ENCODE results near the gene KCTD16.

The KCTD16 gene

GRCh38 chr5:144281784-144282183 is 111.1 kb downstream of the KCTD16 start:
- FAIRE-seq (no peak), DNase-seq (ENCODE audit: insufficient read length, low spot score) (no peak)

GRCh38 chr5:144284036-144284435 is 113.4 kb downstream of the KCTD16 start:
- FAIRE-seq (no peak), DNase-seq (ENCODE audit: insufficient read length, low spot score) (no peak)

GRCh38 chr5:144284931-144285502 is 114.3 kb downstream of the KCTD16 start:
- FAIRE-seq: no peak
- no peak for DNase-seq (ENCODE audit: insufficient read length, low spot score)

GRCh38 chr5:144289277-144289676 is 118.6 kb downstream of the KCTD16 start:
- no peak for FAIRE-seq
- no peak for DNase-seq (ENCODE audit: insufficient read length, low spot score)

GRCh38 chr5:144292029-144292428 is 121.4 kb downstream of the KCTD16 start:
- no peak for FAIRE-seq
- no peak for DNase-seq (ENCODE audit: insufficient read length, low spot score)

- FAIRE-seq (no peak), DNase-seq (ENCODE audit: insufficient read length, low spot score) (no peak)
Observed at GRCh38 chr5:144295284-144295683, 124.6 kb downstream of the KCTD16 start.

GRCh38 chr5:144297081-144297480 is 126.4 kb downstream of the KCTD16 start:
- DNase-seq (ENCODE audit: insufficient read length, low spot score) (no peak), FAIRE-seq (no peak)

- no peak for FAIRE-seq
- no peak for DNase-seq (ENCODE audit: insufficient read length, low spot score)
Observed at GRCh38 chr5:144298658-144299057, 128.0 kb downstream of the KCTD16 start.

GRCh38 chr5:144304688-144305087 is 134.0 kb downstream of the KCTD16 start:
- no peak for FAIRE-seq

GRCh38 chr5:144307736-144308135 is 137.1 kb downstream of the KCTD16 start:
- DNase-seq (ENCODE audit: insufficient read length, low spot score) (no peak), FAIRE-seq (no peak)

More at GRCh38 chr5:144304688-144305087, 134.0 kb downstream of the KCTD16 start:
- no peak for DNase-seq (ENCODE audit: insufficient read length, low spot score)

- DNase-seq (ENCODE audit: insufficient read length, low spot score) (no peak), FAIRE-seq (no peak)
Observed at GRCh38 chr5:144308174-144308573, 137.5 kb downstream of the KCTD16 start.

GRCh38 chr5:144308906-144309670 is 138.4 kb downstream of the KCTD16 start:
- peak; percentile 6 for DNase-seq (ENCODE audit: insufficient read length, low spot score)
- FAIRE-seq: no peak

GRCh38 chr5:144310621-144311020 is 139.9 kb downstream of the KCTD16 start:
- DNase-seq (ENCODE audit: insufficient read length, low spot score) (no peak), FAIRE-seq (no peak)

- no peak for DNase-seq (ENCODE audit: insufficient read length, low spot score)
- FAIRE-seq: no peak
Observed at GRCh38 chr5:144313147-144313726, 142.6 kb downstream of the KCTD16 start.

GRCh38 chr5:144315026-144315425 is 144.4 kb downstream of the KCTD16 start:
- no peak for FAIRE-seq
- no peak for DNase-seq (ENCODE audit: insufficient read length, low spot score)

- FAIRE-seq (no peak), DNase-seq (ENCODE audit: insufficient read length, low spot score) (no peak)
Observed at GRCh38 chr5:144315994-144316634, 145.4 kb downstream of the KCTD16 start.

- no peak for FAIRE-seq
Observed at GRCh38 chr5:144318011-144318410, 147.3 kb downstream of the KCTD16 start.

GRCh38 chr5:144318460-144318859 is 147.8 kb downstream of the KCTD16 start:
- DNase-seq (ENCODE audit: insufficient read length, low spot score): no peak
- no peak for FAIRE-seq

More at GRCh38 chr5:144318011-144318410, 147.3 kb downstream of the KCTD16 start:
- no peak for DNase-seq (ENCODE audit: insufficient read length, low spot score)

- FAIRE-seq: no peak
- DNase-seq (ENCODE audit: insufficient read length, low spot score): no peak
Observed at GRCh38 chr5:144323181-144323580, 152.5 kb downstream of the KCTD16 start.

GRCh38 chr5:144325532-144325931 is 154.9 kb downstream of the KCTD16 start:
- FAIRE-seq (no peak), DNase-seq (ENCODE audit: insufficient read length, low spot score) (no peak)

- DNase-seq (ENCODE audit: insufficient read length, low spot score) (no peak), FAIRE-seq (no peak)
Observed at GRCh38 chr5:144328494-144328893, 157.8 kb downstream of the KCTD16 start.
